GM04503 (cell line): ENCODE data around the gene KRTAP4-12.
"Not testable (repeated sequence)": the region's sequence is repeated elsewhere in the genome, so short reads cannot be mapped to it uniquely, and the experiment has no call there.

ENCODE experiments used
- DNase-seq: peaks from one replicate; pipeline ENCODE4 v3.0.0-alpha.2; 2012; ENCODE audit warnings: low read depth

KRTAP4-12 gene

DNA sequence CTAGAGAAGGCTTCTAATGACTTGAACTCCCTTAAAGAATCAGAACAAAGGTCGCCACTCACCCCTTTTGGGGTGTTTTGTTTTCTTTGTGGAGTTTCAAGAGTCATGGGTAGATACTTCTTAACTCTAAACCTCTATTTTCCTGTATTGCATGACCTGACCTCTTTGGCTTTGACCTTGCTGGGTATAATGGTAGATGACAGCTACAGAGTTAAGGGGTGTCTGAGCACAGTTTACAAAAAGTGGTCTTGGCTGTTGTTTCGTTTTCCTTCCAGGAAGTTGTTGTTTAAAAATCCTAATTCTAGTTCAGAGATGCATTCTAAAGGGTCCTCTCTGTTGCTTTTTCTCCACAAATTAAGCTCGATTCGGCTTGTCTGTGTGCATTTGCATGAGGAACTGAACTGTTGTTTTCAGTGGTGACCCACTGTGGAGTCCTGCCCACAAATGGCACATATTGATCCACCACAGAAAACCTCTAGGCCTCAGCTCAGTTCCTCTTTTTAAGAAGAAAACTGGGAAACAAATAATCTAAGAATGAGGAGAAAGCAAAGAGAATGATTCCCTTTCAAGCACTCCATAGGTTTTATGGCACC is 35.1 kb downstream of the KRTAP4-12 start:
- not testable (repeated sequence) for DNase-seq

GRCh38 chr17:41084100-41084856 is 39.7 kb downstream of the KRTAP4-12 start, which contains the start of gene KRTAP4-7:
TSS of gene KRTAP4-7 (plus strand) at chr17:41084150. CDS start at chr17:41084207, 57 bp downstream.
- DNase-seq = not testable (repeated sequence)

- DNase-seq = not testable (repeated sequence)
These were observed 40.6 kb downstream of the KRTAP4-12 start for GRCh38 chr17:41083427-41083826.

DNA sequence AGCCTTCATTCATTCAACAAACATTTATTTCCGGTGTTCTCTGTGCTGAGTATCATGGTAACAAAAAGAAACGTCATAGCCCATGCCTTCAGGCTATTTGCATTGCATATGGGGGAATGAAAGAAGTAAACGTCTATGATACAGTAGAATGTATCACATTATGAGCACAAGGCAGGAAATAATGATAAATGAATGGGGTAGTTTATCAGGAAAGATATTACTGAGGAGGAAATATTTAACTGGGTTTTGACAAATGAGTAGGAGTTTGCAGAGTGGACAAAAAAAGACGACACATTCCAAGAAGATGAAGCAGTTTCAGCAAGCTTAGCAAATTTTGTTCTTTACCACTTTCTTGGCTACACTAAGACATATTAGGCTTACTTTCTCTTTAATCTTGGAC is 41.4 kb downstream of the KRTAP4-12 start:
- DNase-seq = no peak

GRCh38 chr17:41076788-41077187 is 47.2 kb downstream of the KRTAP4-12 start:
- DNase-seq = no peak

- DNase-seq = no peak
These were observed 50.3 kb downstream of the KRTAP4-12 start for GRCh38 chr17:41073676-41074075.
